ENCODE results near the gene WBP1L.
"Not testable (repeated sequence)": the region's sequence is repeated elsewhere in the genome, so short reads cannot be mapped to it uniquely, and the experiment has no call there.

WBP1L gene

GRCh38 chr10:102850025-102850518 is 106.3 kb downstream of the WBP1L start:
- DNase-seq, result no peak

GRCh38 chr10:102853237-102853636 is 109.5 kb downstream of the WBP1L start:
- not testable (repeated sequence) for DNase-seq

GRCh38 chr10:102855731-102856436 is 112.1 kb downstream of the WBP1L start:
- not testable (repeated sequence) for DNase-seq

GRCh38 chr10:102856758-102857424 is 113.1 kb downstream of the WBP1L start:
- no peak for DNase-seq

GRCh38 chr10:102859911-102860310 is 116.2 kb downstream of the WBP1L start:
- no peak for DNase-seq

GRCh38 chr10:102863660-102864059 is 119.9 kb downstream of the WBP1L start:
- DNase-seq, result no peak

- DNase-seq, result no peak
Observed at GRCh38 chr10:102865620-102866019, 121.9 kb downstream of the WBP1L start.

Data from AML-193 (cell line).